T-helper 2 cell treated with Interferon-gamma antibody and Interleukin-4, amounts not matched to agents 5 μg/mL and 100 μg/mL, for 36 hours (primary cell): ENCODE data around the gene GBX1.

Experiments used
- DNase-seq: peaks from one replicate; pipeline ENCODE4 v3.0.0; 2021; ENCODE audit warnings: low spot score
- H3K27ac Mint-ChIP-seq: one replicate; pipeline ENCODE4 v1.8.0; 2021; ENCODE audit warnings: mild to moderate bottlenecking, mixed read lengths
- H3K27me3 Mint-ChIP-seq: one replicate; pipeline ENCODE4 v1.8.0; 2021; ENCODE audit warnings: low read depth, mixed read lengths
- H3K36me3 Mint-ChIP-seq: one replicate; pipeline ENCODE4 v1.8.0; 2021; ENCODE audit warnings: low read depth, mixed read lengths
- H3K4me1 Mint-ChIP-seq: one replicate; pipeline ENCODE4 v1.8.0; 2021; ENCODE audit warnings: low read depth, mixed read lengths
- H3K4me3 Mint-ChIP-seq: one replicate; pipeline ENCODE4 v1.8.0; 2022; ENCODE audit warnings: mild to moderate bottlenecking, moderate library complexity, mixed read lengths
- H3K9me3 Mint-ChIP-seq: one replicate; pipeline ENCODE4 v1.8.0; 2021; ENCODE audit warnings: mixed read lengths

GBX1 gene

DNA sequence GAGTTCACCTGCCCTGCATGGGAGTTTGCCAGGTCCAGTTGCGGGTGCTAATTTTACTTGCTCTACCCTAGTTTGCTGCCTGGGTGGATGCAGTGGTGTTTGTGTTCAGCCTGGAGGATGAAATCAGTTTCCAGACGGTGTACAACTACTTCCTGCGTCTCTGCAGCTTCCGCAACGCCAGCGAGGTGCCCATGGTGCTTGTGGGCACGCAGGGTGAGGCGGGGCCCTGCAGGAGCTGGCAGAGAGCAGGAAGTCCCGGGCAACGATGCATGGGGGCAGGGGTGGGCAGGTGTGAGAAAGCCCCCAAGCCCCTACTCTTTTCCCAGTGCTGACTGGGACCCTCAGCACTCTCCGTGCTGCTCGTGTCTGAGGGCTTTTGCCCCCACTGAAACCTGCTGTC, 49.9 kb downstream of the GBX1 start:
- Mint-ChIP-seq H3K4me3 (no peak overlapping the region), H3K27me3 (no peaks in the 10 kb centered on the region), H3K9me3 (no peaks in the 10 kb centered on the region), H3K27ac (no peak overlapping the region), H3K36me3 (no peaks in the 10 kb centered on the region), H3K4me1 (no peaks in the 10 kb centered on the region)
- no peak for DNase-seq

DNA sequence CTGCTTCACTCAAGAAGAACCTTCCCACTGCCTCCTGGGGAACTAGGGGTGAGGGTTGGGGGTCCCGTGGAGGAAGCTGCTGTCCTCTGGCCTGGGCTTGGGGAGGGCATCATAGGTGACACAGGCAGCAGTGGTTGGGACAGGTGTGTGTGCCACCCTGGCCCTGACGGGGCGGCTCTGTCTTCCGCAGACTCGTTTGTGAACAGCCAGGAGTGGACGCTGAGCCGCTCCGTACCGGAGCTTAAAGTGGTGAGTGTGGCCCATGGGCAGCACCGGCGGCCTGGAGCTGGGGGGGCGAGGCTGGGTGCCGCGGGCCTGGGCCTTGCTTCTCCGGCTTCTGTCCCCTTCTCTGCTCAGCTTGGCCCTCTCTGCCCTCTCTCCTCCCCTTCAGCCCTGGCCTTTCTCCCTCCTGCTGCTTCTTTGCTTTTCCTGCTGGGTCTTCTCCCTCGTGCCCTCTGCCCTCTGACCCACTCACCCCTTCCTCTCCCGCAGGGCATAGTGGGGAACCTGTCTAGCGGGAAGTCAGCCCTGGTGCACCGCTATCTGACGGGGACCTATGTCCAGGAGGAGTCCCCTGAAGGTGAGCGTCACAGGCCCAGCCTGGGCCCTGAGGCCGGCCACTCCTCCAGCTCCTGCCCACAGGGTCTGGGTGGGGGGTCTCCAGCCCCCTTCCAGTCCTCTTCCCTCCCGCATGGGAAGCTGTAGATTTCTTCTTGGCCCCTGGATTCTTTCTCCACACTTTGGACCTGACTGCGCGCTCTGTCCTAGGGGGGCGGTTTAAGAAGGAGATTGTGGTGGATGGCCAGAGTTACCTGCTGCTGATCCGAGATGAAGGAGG, 50.7 kb downstream of the GBX1 start:
- H3K27me3 Mint-ChIP-seq, result peaks cover 1% of the 10 kb centered on the region
- no peak for DNase-seq
- H3K4me1 Mint-ChIP-seq, result no peaks in the 10 kb centered on the region
- no peak overlapping the region for H3K4me3 Mint-ChIP-seq
- no peak overlapping the region for H3K27ac Mint-ChIP-seq
- H3K9me3 Mint-ChIP-seq, result no peaks in the 10 kb centered on the region
- H3K36me3 Mint-ChIP-seq, result no peaks in the 10 kb centered on the region

DNA sequence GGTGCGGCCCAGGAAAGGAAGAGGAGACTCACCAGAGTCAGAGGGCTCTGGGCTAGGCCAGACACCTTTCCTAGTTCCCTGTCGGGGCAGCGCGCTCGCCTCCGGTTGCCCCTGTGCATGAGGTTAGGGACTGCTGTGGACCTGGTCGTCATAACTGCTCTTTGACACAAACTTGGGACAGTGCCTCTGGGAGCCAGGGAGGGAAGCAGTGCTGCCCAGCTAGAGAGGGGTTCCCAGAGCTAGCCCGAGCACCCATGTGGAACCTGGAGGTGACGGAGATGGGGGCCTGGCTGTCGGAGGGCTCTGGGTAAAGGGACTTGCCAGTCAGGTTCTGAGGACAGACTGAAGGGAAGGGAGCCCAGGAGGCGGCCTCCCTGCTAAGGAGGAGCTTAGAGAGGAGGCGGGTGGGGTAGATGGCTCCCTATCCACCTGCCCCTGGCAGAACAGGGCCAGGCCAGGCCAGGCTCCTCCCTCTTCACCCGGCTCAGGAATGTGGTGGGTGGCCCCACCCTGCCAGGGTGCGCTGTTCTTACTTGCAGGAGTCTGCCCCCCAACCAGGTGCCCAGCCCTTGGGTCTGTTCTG, 51.6 kb downstream of the GBX1 start:
- Mint-ChIP-seq H3K9me3 (no peaks in the 10 kb centered on the region), H3K27me3 (peaks cover 3% of the 10 kb centered on the region), H3K4me3 (peak overlapping the region; percentile 29), H3K36me3 (no peaks in the 10 kb centered on the region), H3K27ac (no peak overlapping the region), H3K4me1 (no peaks in the 10 kb centered on the region)
- no peak for DNase-seq

DNA sequence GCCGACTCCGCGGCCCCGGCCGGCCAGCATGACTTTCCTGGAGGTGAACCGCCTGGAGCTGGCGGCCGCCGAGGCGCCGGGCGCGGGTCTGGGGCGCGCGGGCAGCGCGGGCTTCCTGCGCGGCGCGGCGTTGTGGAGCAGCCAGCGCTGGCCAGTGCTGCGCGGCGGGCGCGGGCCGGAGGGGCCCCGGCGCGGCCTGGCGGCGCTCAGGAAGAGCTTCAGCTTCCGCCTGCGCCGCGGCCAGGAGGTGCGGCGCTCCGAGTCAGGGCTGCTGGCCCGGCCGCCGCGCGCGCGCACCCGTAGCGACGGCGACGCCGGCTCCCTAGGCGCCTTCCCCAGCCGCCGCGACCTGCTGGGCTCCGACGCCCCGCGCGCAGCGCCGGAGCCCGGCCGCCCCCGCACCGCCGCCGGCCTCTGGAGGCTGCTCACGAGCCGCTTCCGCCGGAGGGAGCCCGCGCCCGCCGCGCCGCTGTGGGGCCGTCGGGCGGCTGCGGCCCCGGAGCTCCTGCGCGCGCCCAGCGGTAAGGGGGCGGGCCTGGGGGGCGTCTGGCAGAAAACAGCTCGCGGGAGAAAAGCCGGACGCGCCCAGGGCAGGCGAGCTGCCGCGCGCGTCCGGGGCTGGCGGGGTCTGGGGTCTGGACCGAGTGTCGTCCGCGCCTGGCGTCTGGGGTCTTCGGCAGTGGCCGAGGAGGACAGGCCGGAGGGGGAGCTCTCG, 52.2 kb downstream of the GBX1 start:
- DNase-seq, result peak; percentile 30
- Mint-ChIP-seq H3K27ac (no peak overlapping the region), H3K36me3 (no peaks in the 10 kb centered on the region), H3K4me3 (no peak overlapping the region), H3K27me3 (peaks cover 3% of the 10 kb centered on the region), H3K4me1 (no peaks in the 10 kb centered on the region), H3K9me3 (no peaks in the 10 kb centered on the region)

DNA sequence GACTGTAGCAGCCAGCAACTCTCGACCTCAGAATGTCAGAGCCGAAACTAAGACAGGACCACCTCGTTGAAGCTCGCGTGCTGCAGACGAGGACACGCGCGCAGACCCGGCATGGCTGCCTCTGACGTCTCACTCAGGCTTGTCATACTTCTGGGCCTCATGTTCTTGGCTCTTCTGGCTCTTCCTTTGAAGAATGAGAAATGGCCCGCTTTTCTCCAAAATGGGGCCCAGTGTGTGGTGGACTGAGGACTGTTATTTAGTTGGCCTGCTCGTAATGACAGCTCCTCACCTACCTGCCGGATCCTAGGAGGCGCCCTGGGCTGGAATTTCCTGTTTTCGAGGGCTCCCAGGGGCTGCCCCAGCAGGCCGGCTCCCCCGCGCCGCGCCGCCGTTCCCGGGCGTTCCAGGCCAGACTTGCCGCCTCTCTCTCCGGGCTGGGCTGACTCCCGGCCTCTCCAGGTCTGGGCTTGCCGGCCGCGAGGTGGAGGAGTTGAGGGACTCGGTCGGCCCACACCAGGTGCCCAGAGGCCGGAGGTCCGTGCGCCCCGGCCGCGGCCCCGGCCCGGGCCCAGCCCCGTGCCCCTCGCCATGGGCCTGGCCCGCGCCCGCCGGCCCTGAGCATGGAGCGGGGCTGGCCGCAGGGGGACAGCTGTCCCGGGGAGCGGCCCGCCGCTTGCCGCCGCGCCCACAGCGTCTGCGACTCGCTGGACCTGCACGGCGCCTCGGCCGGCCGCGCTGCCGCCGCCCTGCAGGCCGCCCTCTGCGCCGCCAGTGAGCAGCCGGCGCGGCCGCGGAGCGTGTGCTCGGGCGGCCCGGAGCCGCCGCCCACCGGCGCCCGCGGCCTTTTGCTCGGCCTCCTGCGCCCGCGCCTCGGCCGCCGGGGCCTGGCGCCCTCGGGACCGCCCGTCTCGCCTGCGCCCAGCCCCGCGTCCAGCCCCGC, 53.1 kb downstream of the GBX1 start:
- Mint-ChIP-seq H3K4me3 (no peak overlapping the region), H3K9me3 (no peaks in the 10 kb centered on the region), H3K4me1 (no peaks in the 10 kb centered on the region), H3K27me3 (peaks cover 3% of the 10 kb centered on the region), H3K36me3 (no peaks in the 10 kb centered on the region), H3K27ac (no peak overlapping the region)
- no peak for DNase-seq

DNA sequence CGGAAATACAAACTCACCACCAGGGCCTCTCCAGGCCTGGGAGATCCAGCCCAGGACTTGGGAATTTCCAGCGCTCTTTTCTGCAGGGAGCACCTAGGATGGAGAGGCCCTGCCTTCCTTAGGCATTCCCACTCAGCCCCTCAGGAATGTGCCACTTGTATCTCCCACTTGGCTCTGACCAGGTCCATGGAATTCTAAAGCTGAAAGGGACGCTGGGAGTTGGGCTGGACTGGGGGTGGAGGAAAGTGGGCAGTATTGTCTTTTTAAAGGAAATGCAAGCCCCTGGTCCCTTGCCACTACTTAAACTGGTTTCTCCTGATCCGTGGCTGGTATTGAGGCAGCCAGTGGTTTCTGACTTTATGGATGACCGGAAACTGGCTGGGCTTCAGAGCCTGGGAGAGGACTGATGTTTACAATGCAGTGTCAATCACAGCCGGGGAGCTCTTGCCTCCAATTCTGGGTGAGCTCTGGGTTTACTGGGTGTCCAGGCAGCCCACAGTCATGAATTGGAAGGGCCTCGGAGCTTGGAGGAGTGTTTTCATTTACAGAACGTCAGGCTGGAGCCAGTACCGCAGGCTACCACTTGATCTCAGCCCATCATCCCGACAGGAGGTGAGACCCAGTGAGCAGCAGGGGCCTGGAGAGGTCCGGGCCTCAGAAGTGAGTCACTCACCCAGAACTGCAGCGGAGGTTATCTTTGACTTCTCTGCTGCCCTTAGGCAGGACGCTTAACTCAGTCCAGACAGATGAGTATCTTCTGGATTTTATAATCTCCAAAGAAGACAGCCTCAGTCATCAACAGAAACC, 53.9 kb downstream of the GBX1 start:
- no peaks in the 10 kb centered on the region for H3K36me3 Mint-ChIP-seq
- peaks cover 3% of the 10 kb centered on the region for H3K27me3 Mint-ChIP-seq
- no peak overlapping the region for H3K27ac Mint-ChIP-seq
- DNase-seq, result no peak
- H3K4me3 Mint-ChIP-seq, result no peak overlapping the region
- H3K9me3 Mint-ChIP-seq, result no peaks in the 10 kb centered on the region
- H3K4me1 Mint-ChIP-seq, result no peaks in the 10 kb centered on the region

DNA sequence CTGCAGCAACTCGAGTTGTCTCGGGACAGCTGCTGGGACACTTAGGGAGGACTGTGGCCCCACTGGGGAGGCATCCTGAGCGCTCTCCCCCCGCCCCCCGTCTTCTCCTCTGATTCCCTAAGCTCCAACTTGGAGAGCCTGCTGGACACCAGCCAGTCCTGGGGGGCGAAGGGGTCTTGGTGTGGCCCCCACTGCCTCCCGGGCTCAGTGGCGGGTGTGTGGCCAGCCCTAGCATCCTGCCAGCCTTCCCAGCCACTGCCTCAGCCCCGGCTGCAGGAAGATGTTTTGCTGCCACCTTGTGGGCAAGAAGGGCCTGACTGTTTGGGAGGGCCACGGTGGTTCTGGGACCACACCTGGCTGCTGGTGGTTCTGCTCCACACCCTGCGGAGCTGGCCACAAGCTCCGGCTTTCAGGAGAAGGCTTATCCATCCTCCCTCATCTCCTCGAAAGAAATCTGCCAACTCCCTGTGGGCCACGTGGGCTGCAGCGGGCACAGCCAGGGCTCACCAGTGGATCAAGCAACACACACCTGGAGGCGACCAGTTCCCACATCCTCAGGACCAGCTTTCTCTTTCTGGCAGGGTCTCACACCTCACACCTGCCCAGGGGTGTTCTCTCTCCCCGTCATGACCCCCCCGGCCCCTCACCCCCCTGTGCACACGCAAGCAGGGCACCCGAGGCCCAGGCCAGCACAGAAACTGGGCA, 56.4 kb downstream of the GBX1 start:
- H3K9me3 Mint-ChIP-seq, result no peaks in the 10 kb centered on the region
- no peaks in the 10 kb centered on the region for H3K4me1 Mint-ChIP-seq
- no peak overlapping the region for H3K27ac Mint-ChIP-seq
- no peak overlapping the region for H3K4me3 Mint-ChIP-seq
- H3K27me3 Mint-ChIP-seq, result peaks cover 3% of the 10 kb centered on the region
- peak; percentile 56 for DNase-seq
- H3K36me3 Mint-ChIP-seq, result no peaks in the 10 kb centered on the region

GRCh38 chr7:151110236-151110940, 57.1 kb downstream of the GBX1 start:
- Mint-ChIP-seq H3K4me1 (no peaks in the 10 kb centered on the region), H3K9me3 (no peaks in the 10 kb centered on the region), H3K27me3 (peaks cover 3% of the 10 kb centered on the region), H3K4me3 (no peak overlapping the region), H3K36me3 (no peaks in the 10 kb centered on the region), H3K27ac (no peak overlapping the region)
- no peak for DNase-seq

GRCh38 chr7:151109094-151110048, 58.1 kb downstream of the GBX1 start:
- no peaks in the 10 kb centered on the region for H3K4me1 Mint-ChIP-seq
- DNase-seq, result no peak
- no peak overlapping the region for H3K27ac Mint-ChIP-seq
- no peaks in the 10 kb centered on the region for H3K9me3 Mint-ChIP-seq
- peaks cover 3% of the 10 kb centered on the region for H3K27me3 Mint-ChIP-seq
- H3K4me3 Mint-ChIP-seq, result no peak overlapping the region
- no peaks in the 10 kb centered on the region for H3K36me3 Mint-ChIP-seq

GRCh38 chr7:151107882-151108281, 59.6 kb downstream of the GBX1 start:
- Mint-ChIP-seq H3K27ac (no peak overlapping the region), H3K36me3 (no peaks in the 10 kb centered on the region), H3K27me3 (peaks cover 3% of the 10 kb centered on the region), H3K4me3 (no peak overlapping the region), H3K4me1 (no peaks in the 10 kb centered on the region), H3K9me3 (no peaks in the 10 kb centered on the region)
- no peak for DNase-seq

GRCh38 chr7:151104411-151105235, 62.9 kb downstream of the GBX1 start:
- no peaks in the 10 kb centered on the region for H3K4me1 Mint-ChIP-seq
- no peak overlapping the region for H3K27ac Mint-ChIP-seq
- no peak for DNase-seq
- no peaks in the 10 kb centered on the region for H3K9me3 Mint-ChIP-seq
- no peak overlapping the region for H3K4me3 Mint-ChIP-seq
- H3K27me3 Mint-ChIP-seq, result no peaks in the 10 kb centered on the region
- no peaks in the 10 kb centered on the region for H3K36me3 Mint-ChIP-seq
